ENCODE measurements around the gene ILK. TPM values are rescaled to one million over a fixed set of nuclear protein-coding genes. Genes with fewer than 3 reads are reported as not detected.

Gene ILK
- total RNA-seq, 2 donors from 2014 or later = 125 to 136 TPM

DNA sequence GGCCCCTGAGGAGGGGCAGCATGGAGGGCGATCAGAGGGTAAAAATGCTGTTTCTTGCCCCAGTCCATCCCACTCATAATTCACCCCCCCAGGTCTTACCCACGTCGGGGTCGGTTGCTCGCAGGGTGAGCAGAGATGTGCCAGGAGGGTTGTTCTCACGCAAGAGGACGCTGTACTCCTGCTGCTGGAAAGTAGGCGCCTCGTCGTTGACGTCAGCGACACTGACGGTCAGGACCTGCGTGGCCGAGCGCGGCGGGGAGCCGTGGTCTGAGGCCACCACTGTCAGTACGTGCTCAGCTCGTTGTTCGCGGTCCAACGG, 26.0 kb downstream of the ILK start:
- H3K27me3 ChIP-seq (ENCODE audit: control insufficient read depth, insufficient read depth, low read length, poor library complexity, severe bottlenecking) = peaks cover 29% of the 10 kb centered on the region
- Mint-ChIP-seq H3K4me1 (peaks cover 2% of the 10 kb centered on the region), H3K27me3 (ENCODE audit: insufficient read depth) (peaks cover 41% of the 10 kb centered on the region), H3K9me3 (no peaks in the 10 kb centered on the region), H3K36me3 (ENCODE audit: low read depth) (peaks cover 35% of the 10 kb centered on the region), H3K4me3 (peak overlapping the region; percentile 46), H3K27ac (no peak overlapping the region)
- H3K27ac ChIP-seq (ENCODE audit: low read depth, low read length) = no peak overlapping the region
- no peak overlapping the region for H3K9ac ChIP-seq (ENCODE audit: extremely low read depth, low read length, poor library complexity, severe bottlenecking)
- 97% methylated on average over 19 to 24 of the region's 24 CpGs for WGBS, 2 experiments (ENCODE audit: insufficient coverage in 1 of 2, insufficient read length in 1 of 2)
- no peaks in the 10 kb centered on the region for H3K9me3 ChIP-seq (ENCODE audit: control insufficient read depth, low read length)
- H3K4me3 ChIP-seq (ENCODE audit: low read length) = no peak overlapping the region
- DNase-seq = no peak
- peaks cover 74% of the 10 kb centered on the region for H3K36me3 ChIP-seq (ENCODE audit: control insufficient read depth, insufficient read depth, low read length)
- TF ChIP-seq, protein P1, sequence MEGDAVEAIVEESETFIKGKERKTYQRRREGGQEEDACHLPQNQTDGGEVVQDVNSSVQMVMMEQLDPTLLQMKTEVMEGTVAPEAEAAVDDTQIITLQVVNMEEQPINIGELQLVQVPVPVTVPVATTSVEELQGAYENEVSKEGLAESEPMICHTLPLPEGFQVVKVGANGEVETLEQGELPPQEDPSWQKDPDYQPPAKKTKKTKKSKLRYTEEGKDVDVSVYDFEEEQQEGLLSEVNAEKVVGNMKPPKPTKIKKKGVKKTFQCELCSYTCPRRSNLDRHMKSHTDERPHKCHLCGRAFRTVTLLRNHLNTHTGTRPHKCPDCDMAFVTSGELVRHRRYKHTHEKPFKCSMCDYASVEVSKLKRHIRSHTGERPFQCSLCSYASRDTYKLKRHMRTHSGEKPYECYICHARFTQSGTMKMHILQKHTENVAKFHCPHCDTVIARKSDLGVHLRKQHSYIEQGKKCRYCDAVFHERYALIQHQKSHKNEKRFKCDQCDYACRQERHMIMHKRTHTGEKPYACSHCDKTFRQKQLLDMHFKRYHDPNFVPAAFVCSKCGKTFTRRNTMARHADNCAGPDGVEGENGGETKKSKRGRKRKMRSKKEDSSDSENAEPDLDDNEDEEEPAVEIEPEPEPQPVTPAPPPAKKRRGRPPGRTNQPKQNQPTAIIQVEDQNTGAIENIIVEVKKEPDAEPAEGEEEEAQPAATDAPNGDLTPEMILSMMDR (conservative IDR thresholded peaks at IDR 0.05) = no peak
- no peaks in the 10 kb centered on the region for H3K4me1 ChIP-seq (ENCODE audit: control insufficient read depth, insufficient read depth, low read length)

DNA sequence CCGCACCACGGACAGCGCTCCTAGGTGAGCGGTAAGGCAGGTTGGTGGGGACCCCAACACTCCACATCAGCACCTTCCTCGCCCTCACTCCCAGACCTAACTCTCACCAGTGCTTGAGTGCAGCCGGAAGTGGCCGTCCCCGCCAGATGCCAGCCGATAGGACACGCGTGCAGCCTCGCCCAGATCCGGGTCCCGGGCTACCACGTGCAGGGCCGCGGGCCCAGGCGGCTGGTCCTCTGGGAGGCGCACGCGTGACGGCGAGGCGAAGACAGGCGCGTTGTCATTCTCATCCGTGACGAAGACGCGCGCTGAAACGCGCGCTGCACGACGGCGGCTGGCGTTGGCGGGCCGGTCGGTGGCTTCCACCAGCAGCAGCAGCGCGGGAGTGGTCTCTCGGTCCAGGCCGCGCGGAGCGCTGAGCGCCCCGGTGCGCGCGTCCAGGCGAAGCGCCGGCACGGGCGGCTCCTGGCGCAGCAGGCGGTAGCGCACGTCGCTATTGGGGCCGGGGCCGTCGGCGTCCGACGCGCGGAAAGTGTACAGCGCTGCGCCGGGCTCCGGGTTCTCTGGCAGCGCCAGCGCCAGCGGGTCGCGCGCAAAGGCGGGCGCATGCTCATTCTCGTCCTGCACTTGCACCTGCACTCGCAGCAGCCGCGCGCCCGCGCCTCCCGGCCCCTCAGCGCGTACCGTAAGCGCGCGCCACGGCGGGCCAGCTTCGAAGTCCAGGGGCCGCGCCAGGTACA, 26.5 kb downstream of the ILK start:
- peak overlapping the region; percentile 29 for H3K4me3 ChIP-seq (ENCODE audit: low read length)
- WGBS, 2 experiments (ENCODE audit: insufficient coverage in 1 of 2, insufficient read length in 1 of 2) = 31 to 55% methylated on average over 49 to 102 of the region's 102 CpGs
- H3K27me3 ChIP-seq (ENCODE audit: control insufficient read depth, insufficient read depth, low read length, poor library complexity, severe bottlenecking) = peaks cover 29% of the 10 kb centered on the region
- no peak overlapping the region for H3K27ac ChIP-seq (ENCODE audit: low read depth, low read length)
- Mint-ChIP-seq H3K4me3 (peak overlapping the region; percentile 46), H3K27me3 (ENCODE audit: insufficient read depth) (peaks cover 41% of the 10 kb centered on the region), H3K4me1 (peaks cover 2% of the 10 kb centered on the region), H3K9me3 (no peaks in the 10 kb centered on the region), H3K36me3 (ENCODE audit: low read depth) (peaks cover 35% of the 10 kb centered on the region), H3K27ac (no peak overlapping the region)
- no peaks in the 10 kb centered on the region for H3K4me1 ChIP-seq (ENCODE audit: control insufficient read depth, insufficient read depth, low read length)
- H3K9me3 ChIP-seq (ENCODE audit: control insufficient read depth, low read length) = no peaks in the 10 kb centered on the region
- DNase-seq = peak; percentile 84
- TF ChIP-seq, protein P1 (conservative IDR thresholded peaks at IDR 0.05) = no peak
- no peak overlapping the region for H3K9ac ChIP-seq (ENCODE audit: extremely low read depth, low read length, poor library complexity, severe bottlenecking)
- H3K36me3 ChIP-seq (ENCODE audit: control insufficient read depth, insufficient read depth, low read length) = peaks cover 74% of the 10 kb centered on the region

DNA sequence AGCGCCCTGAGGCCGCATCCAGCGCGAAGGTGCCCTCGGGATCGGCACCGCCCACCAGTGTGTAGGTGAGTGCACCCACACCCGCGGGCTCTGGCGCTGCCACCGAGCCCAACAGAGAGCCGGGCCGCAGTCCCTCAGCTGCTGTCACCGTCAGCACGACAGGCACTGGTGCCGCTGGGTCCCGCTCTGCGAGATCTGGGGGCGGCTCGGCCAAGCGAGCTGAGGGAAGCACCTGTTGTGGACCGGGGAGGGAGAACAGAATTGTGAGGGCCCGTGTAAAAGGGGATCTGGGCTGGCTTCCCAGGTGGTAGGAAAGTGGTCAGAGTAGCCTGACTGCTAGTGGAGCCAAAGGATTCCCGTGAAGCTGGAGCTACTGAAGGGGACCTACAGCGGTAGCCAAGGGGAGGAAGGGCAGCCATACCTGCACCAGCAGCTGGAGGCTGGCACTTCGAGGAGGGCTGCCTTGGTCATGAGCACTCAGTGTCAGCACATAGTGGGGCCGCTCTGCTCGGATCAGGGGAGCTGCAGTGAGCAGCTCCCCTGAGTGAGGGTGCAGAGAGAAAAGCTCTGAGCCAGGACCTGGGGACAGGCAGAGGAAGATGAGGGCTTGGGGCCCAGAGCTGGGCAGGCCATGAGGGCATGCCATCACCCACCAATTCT, 27.2 kb downstream of the ILK start:
- peak overlapping the region; percentile 46 for H3K4me3 Mint-ChIP-seq
- H3K36me3 Mint-ChIP-seq (ENCODE audit: low read depth) = peaks cover 33% of the 10 kb centered on the region
- H3K4me1 Mint-ChIP-seq = peaks cover 2% of the 10 kb centered on the region
- Histone ChIP-seq H3K27me3 (ENCODE audit: control insufficient read depth, insufficient read depth, low read length, poor library complexity, severe bottlenecking) (peaks cover 29% of the 10 kb centered on the region), H3K9ac (ENCODE audit: extremely low read depth, low read length, poor library complexity, severe bottlenecking) (no peak overlapping the region), H3K4me1 (ENCODE audit: control insufficient read depth, insufficient read depth, low read length) (no peaks in the 10 kb centered on the region), H3K36me3 (ENCODE audit: control insufficient read depth, insufficient read depth, low read length) (peaks cover 68% of the 10 kb centered on the region), H3K27ac (ENCODE audit: low read depth, low read length) (no peak overlapping the region), H3K4me3 (ENCODE audit: low read length) (peak overlapping the region; percentile 29), H3K9me3 (ENCODE audit: control insufficient read depth, low read length) (no peaks in the 10 kb centered on the region)
- no peak overlapping the region for H3K27ac Mint-ChIP-seq
- WGBS, 2 experiments (ENCODE audit: insufficient coverage in 1 of 2, insufficient read length in 1 of 2) = 39 to 45% methylated on average over 8 to 28 of the region's 28 CpGs
- DNase-seq = no peak
- TF ChIP-seq, protein P1 (conservative IDR thresholded peaks at IDR 0.05) = no peak
- H3K27me3 Mint-ChIP-seq (ENCODE audit: insufficient read depth) = peaks cover 41% of the 10 kb centered on the region
- no peaks in the 10 kb centered on the region for H3K9me3 Mint-ChIP-seq

Data from endodermal cell (in vitro differentiated cells).